Activated naive CD8-positive, alpha-beta T cell treated with anti-CD3 and anti-CD28 coated beads, Interleukin-2, amount 50 U/mL, for 16 hours (primary cell): ENCODE data around the gene GPATCH3.
"Not testable (repeated sequence)": the region's sequence is repeated elsewhere in the genome, so short reads cannot be mapped to it uniquely, and the experiment has no call there.

Experiments
- DNase-seq: peaks from one replicate; pipeline ENCODE4 v3.0.0-alpha.2; 2020; ENCODE audit warnings: low read depth, low spot score

The GPATCH3 gene

GRCh38 chr1:26913754-26914619 is 13.7 kb upstream of the GPATCH3 start, which contains the start of gene NR0B2:
NR0B2 (minus strand) TSS chr1:26913975; CDS start chr1:26913940, 35 bp downstream.
- DNase-seq, result no peak

- no peak for DNase-seq
Observed at GRCh38 chr1:26913389-26913753, 13.1 kb upstream of the GPATCH3 start.

GRCh38 chr1:26912147-26912490 is 11.9 kb upstream of the GPATCH3 start:
- no peak for DNase-seq

- no peak for DNase-seq
Observed at GRCh38 chr1:26911399-26912146, 11.3 kb upstream of the GPATCH3 start.

- no peak for DNase-seq
Observed at GRCh38 chr1:26910343-26911160, 10.3 kb upstream of the GPATCH3 start.

- DNase-seq, result no peak
Observed at GRCh38 chr1:26909951-26910342, 9.7 kb upstream of the GPATCH3 start.

- DNase-seq, result no peak
Observed at GRCh38 chr1:26907071-26907917, 7.0 kb upstream of the GPATCH3 start.

GRCh38 chr1:26900815-26901511 is 696 bp upstream of the GPATCH3 start:
- no peak for DNase-seq

- DNase-seq, result no peak
Observed at GRCh38 chr1:26897351-26897750, 2.9 kb downstream of the GPATCH3 start.

GRCh38 chr1:26894263-26894662 is 6.0 kb downstream of the GPATCH3 start:
- DNase-seq, result no peak

- DNase-seq, result no peak
Observed at GRCh38 chr1:26890467-26890796, 9.8 kb downstream of the GPATCH3 start.

- peak; percentile 45 for DNase-seq
Observed at GRCh38 chr1:26889551-26890466, 10.5 kb downstream of the GPATCH3 start, which contains the start of gene GPN2. GPN2 (minus strand) TSS chr1:26890283; CDS start chr1:26890096, 187 bp downstream.

- DNase-seq, result no peak
Observed at GRCh38 chr1:26888231-26888630, 12.0 kb downstream of the GPATCH3 start.

- DNase-seq, result no peak
Observed at GRCh38 chr1:26887125-26887524, 13.1 kb downstream of the GPATCH3 start.

- no peak for DNase-seq
Observed at GRCh38 chr1:26882696-26883463, 17.4 kb downstream of the GPATCH3 start.

- DNase-seq, result not testable (repeated sequence)
Observed at GRCh38 chr1:26881611-26882010, 18.7 kb downstream of the GPATCH3 start.

- no peak for DNase-seq
Observed at GRCh38 chr1:26879793-26880192, 20.5 kb downstream of the GPATCH3 start.

- DNase-seq, result no peak
Observed at GRCh38 chr1:26877326-26877725, 22.9 kb downstream of the GPATCH3 start.

GRCh38 chr1:26874896-26875295 is 25.4 kb downstream of the GPATCH3 start:
- no peak for DNase-seq
